ENCODE measurements around the gene JAKMIP1. TPM values are rescaled to one million over a fixed set of nuclear protein-coding genes. Genes with fewer than 3 reads are reported as not detected.
A peak's percentile ranks its signal among the peaks of the same experiment; 100 is the strongest.

Gene JAKMIP1
- total RNA-seq, 1 donor, result not detected

DNA sequence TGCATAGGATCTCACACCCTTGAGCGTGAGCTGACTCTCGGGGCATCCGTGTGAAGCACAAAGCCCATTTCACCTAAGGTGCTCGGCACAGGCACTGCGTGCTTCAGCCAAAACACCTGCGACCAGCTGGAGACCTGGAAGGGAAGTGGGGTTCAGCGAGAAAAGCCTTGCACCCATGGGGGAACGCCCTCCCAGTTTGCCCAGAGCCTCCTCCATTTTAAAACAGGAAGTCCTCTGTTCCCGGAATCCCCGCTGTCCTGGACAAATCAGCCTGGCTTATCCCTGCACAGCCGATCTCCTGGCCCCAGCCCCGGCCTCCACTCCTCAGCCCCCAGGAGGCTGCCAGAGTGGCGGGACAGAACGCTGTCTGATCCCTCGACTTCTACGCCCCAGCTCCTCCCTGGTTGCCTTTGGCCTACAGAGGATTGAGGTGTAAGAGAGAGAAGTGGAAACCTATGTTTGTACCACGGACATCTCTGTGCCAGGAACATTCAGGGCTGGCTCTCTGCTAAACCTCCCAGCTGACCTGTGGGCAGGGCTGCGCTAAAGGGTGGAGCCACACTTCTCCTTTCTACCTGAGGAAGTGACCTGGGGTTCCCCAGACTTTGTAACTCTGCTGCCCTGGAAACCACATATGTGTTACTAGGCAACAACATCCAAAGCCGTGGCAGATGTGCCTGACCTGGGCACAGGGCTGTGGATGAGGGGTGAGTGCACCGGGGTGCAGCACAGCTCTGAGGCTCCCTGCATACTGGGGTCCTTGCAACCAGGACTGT lies 178.3 kb downstream of the JAKMIP1 start:
- Histone ChIP-seq H4K20me1 (ENCODE audit: insufficient read depth, low read length) (no peaks in the 10 kb centered on the region), H3K4me2 (ENCODE audit: insufficient read depth, low read length) (no peak overlapping the region), H3K27me3 (ENCODE audit: insufficient read depth, low read length) (no peaks in the 10 kb centered on the region), H3K27ac (ENCODE audit: low read depth, low read length) (no peak overlapping the region), H3K9me3 (ENCODE audit: low read depth, low read length) (no peaks in the 10 kb centered on the region), H2AFZ (ENCODE audit: low read length) (no peak overlapping the region), H3K4me3 (ENCODE audit: insufficient read depth, low read length) (no peak overlapping the region), H3K79me2 (ENCODE audit: insufficient read depth, low read length) (no peaks in the 10 kb centered on the region), H3K4me1 (ENCODE audit: insufficient read depth, low read length) (no peaks in the 10 kb centered on the region), H3K36me3 (ENCODE audit: insufficient read depth, low read length) (no peaks in the 10 kb centered on the region)
- no peak for DNase-seq (ENCODE audit: insufficient read length, low spot score, missing footprints)
- TF ChIP-seq, protein P1, sequence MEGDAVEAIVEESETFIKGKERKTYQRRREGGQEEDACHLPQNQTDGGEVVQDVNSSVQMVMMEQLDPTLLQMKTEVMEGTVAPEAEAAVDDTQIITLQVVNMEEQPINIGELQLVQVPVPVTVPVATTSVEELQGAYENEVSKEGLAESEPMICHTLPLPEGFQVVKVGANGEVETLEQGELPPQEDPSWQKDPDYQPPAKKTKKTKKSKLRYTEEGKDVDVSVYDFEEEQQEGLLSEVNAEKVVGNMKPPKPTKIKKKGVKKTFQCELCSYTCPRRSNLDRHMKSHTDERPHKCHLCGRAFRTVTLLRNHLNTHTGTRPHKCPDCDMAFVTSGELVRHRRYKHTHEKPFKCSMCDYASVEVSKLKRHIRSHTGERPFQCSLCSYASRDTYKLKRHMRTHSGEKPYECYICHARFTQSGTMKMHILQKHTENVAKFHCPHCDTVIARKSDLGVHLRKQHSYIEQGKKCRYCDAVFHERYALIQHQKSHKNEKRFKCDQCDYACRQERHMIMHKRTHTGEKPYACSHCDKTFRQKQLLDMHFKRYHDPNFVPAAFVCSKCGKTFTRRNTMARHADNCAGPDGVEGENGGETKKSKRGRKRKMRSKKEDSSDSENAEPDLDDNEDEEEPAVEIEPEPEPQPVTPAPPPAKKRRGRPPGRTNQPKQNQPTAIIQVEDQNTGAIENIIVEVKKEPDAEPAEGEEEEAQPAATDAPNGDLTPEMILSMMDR (IDR thresholded peaks at IDR 0.05; ENCODE audit: extremely low read depth, low read depth, low read length), result no peak

DNA sequence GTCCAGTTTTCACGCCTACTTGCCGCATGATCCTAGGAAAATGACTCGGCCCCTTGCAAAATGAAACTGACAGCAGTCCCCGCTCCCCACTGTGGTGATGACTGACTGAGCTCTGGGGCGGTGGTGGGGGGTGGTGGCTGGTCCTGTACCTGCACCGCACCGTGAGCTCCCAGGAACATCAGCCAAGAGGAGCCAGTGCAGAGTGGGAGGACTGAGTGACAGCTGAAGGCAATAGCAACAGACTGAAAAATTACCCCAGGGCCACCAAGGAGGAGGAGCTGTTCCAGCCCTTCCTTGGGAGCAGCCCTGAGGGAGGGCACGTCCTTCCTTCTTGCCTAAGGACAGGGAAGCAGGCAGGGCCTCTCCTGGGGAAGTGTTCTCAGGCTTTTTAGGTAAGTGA lies 179.7 kb downstream of the JAKMIP1 start:
- no peak overlapping the region for H3K4me2 ChIP-seq (ENCODE audit: insufficient read depth, low read length)
- TF ChIP-seq, protein P1 (IDR thresholded peaks at IDR 0.05; ENCODE audit: extremely low read depth, low read depth, low read length), result no peak
- no peak overlapping the region for H2AFZ ChIP-seq (ENCODE audit: low read length)
- no peaks in the 10 kb centered on the region for H3K4me1 ChIP-seq (ENCODE audit: insufficient read depth, low read length)
- no peak overlapping the region for H3K4me3 ChIP-seq (ENCODE audit: insufficient read depth, low read length)
- no peak overlapping the region for H3K27ac ChIP-seq (ENCODE audit: low read depth, low read length)
- H4K20me1 ChIP-seq (ENCODE audit: insufficient read depth, low read length), result no peaks in the 10 kb centered on the region
- H3K36me3 ChIP-seq (ENCODE audit: insufficient read depth, low read length), result no peaks in the 10 kb centered on the region
- H3K27me3 ChIP-seq (ENCODE audit: insufficient read depth, low read length), result no peaks in the 10 kb centered on the region
- DNase-seq (ENCODE audit: insufficient read length, low spot score, missing footprints), result no peak
- H3K9me3 ChIP-seq (ENCODE audit: low read depth, low read length), result no peaks in the 10 kb centered on the region
- H3K79me2 ChIP-seq (ENCODE audit: insufficient read depth, low read length), result no peaks in the 10 kb centered on the region

DNA sequence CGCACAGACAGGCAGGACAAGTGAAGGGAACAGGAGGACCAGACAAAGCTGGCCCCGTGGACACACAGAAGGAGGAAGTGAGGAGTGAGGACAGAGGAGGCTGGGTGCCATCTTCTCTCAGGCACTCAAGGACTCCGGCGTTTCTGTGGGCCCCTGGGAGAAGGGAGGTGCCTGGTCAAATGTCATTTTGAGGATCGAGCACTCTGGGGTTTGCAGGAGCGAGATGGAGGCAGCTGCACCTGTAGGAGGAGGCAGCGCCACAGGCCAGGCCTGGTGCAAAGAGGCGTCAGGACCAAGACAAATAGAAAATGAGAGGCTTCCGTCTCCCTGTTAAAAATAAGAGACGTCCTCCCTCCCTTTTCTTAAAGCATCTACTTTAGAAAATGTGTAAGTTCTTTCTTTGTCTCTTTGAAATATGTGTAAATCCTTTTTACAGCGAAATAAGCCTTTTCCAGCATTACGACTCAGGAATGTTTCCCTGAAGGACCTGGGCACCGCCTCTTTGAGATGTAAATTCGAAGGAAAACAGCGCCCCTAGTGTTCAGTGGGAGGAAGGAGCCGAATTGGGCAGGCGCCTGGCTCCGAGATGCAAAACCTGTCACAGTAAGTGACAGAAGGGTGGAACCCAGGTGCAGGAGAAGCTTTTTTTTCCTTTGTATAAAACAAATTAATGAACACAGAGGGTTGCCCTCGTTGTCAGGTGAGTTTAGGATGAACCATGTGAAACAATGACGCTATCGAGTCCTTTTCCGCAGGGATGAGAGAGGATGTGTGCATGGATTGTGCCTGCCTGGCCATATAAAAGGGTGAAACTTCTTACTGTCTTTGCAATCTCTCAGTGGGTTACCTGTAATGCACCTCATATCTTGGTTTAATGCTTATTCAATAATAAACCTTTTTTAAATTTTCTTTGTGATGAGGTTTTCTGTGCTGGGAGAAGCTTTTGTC lies 180.8 kb downstream of the JAKMIP1 start:
- Histone ChIP-seq H3K27ac (ENCODE audit: low read depth, low read length) (no peak overlapping the region), H3K36me3 (ENCODE audit: insufficient read depth, low read length) (no peaks in the 10 kb centered on the region), H3K4me3 (ENCODE audit: insufficient read depth, low read length) (no peak overlapping the region), H3K79me2 (ENCODE audit: insufficient read depth, low read length) (no peaks in the 10 kb centered on the region), H3K4me2 (ENCODE audit: insufficient read depth, low read length) (no peak overlapping the region), H3K9me3 (ENCODE audit: low read depth, low read length) (no peaks in the 10 kb centered on the region), H3K4me1 (ENCODE audit: insufficient read depth, low read length) (no peaks in the 10 kb centered on the region), H4K20me1 (ENCODE audit: insufficient read depth, low read length) (no peaks in the 10 kb centered on the region), H2AFZ (ENCODE audit: low read length) (no peak overlapping the region), H3K27me3 (ENCODE audit: insufficient read depth, low read length) (no peaks in the 10 kb centered on the region)
- DNase-seq (ENCODE audit: insufficient read length, low spot score, missing footprints), result peak; percentile 92
- TF ChIP-seq, protein P1 (IDR thresholded peaks at IDR 0.05; ENCODE audit: extremely low read depth, low read depth, low read length), result peak; percentile 91

DNA sequence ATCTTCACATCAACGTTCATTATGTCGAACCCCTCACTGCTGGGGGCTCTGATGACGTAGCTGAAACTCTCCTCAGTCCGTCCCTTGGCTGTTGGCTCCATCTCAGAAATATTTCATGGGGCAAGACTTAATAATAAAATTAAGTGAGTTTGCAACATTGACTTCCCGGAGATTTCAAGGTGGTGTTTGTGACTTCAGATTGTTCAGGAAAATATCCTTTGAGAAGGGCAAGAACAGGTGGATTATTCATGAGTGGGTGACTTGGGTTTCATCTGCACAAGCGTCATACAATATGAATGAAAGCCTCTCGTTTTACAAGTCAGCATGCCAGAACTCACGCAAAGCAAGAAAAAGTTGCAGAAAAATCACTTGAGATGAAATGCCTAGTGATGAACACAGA lies 182.0 kb downstream of the JAKMIP1 start, which contains the start of gene C4orf50:
TSS of gene C4orf50 (minus strand) at position 101 of the 400 bp plus-strand sequence.
- no peak for DNase-seq (ENCODE audit: insufficient read length, low spot score, missing footprints)
- Histone ChIP-seq H3K4me3 (ENCODE audit: insufficient read depth, low read length) (no peak within 1 kb of the TSS), H3K27me3 (ENCODE audit: insufficient read depth, low read length) (no peaks in the 10 kb centered on the region), H3K36me3 (ENCODE audit: insufficient read depth, low read length) (no peaks in the 10 kb centered on the region), H4K20me1 (ENCODE audit: insufficient read depth, low read length) (no peaks in the 10 kb centered on the region), H3K4me1 (ENCODE audit: insufficient read depth, low read length) (no peaks in the 10 kb centered on the region), H3K27ac (ENCODE audit: low read depth, low read length) (no peak within 1 kb of the TSS), H2AFZ (ENCODE audit: low read length) (no peak within 1 kb of the TSS), H3K79me2 (ENCODE audit: insufficient read depth, low read length) (no peaks in the 10 kb centered on the region), H3K9me3 (ENCODE audit: low read depth, low read length) (no peaks in the 10 kb centered on the region), H3K4me2 (ENCODE audit: insufficient read depth, low read length) (no peak within 1 kb of the TSS)
- TF ChIP-seq, protein P1 (IDR thresholded peaks at IDR 0.05; ENCODE audit: extremely low read depth, low read depth, low read length), result no peak
